HCT116 (cell line): ENCODE data around the gene MYLK3. TPM values are rescaled to one million over a fixed set of nuclear protein-coding genes. Genes with fewer than 3 reads are reported as not detected.

ENCODE experiments used
- ATAC-seq: fragments of 200-7000 bp; cut with Tn5 transposase; 2 replicates; pipeline ENCODE4 v1.9.1; 2020; ENCODE audit warnings: mild to moderate bottlenecking, moderate library complexity
- BruUV-seq: library from RNA; stranded (reverse); fragments of 400-500 nt; replicated peaks from 2 replicates; lab custom pipeline; 2021; lab: Mats Ljungman, UMichigan
- CTCF ChIA-PET: fragments of 300-600 bp; sonication (Branson Sonifier 250); formaldehyde crosslinking; loops from one replicate; lab custom pipeline; 2021; ENCODE audit warnings: antibody characterized with exemption; lab: Charles Lee
- POLR2A ChIA-PET: fragments of 300-600, 350-600 bp; sonication (Branson Sonifier 250); formaldehyde crosslinking; loops from one replicate; lab custom pipeline; 2021; ENCODE audit warnings: antibody characterized with exemption; lab: Charles Lee
- RAD21 ChIA-PET, 2 experiments: fragments of 300-600 bp; sonication (Branson Sonifier 250); formaldehyde crosslinking; loops; one replicate each; lab custom pipeline; 2023; ENCODE audit warnings: low total read pairs in 2 of 2; ENCODE audit not compliant: uncharacterized antibody in 2 of 2, unreplicated experiment in 2 of 2, low non-redundant PET in 1 of 2; lab: Charles Lee
- DNase-seq: peaks from one replicate; pipeline ENCODE4 v3.0.0-alpha.2; 2010; ENCODE audit warnings: low read depth, low spot score
- H2AFZ ChIP-seq: fragments of 200-600 bp; shearing (Covaris generic), sonication (generic); 2 replicates; pipeline ENCODE4 v1.6.1; 2017; ENCODE audit warnings: low read depth, mixed run types, mixed read lengths, antibody characterized with exemption, low read length; ENCODE audit not compliant: poor library complexity, severe bottlenecking
- H3K27ac ChIP-seq: 2 replicates; pipeline ENCODE4 v1.5.1; 2012; ENCODE audit warnings: low read depth, low read length
- H3K27me3 ChIP-seq: fragments of 200-600 bp; sonication (generic); 2 replicates; pipeline ENCODE4 v1.6.1; 2016; ENCODE audit warnings: mixed run types, low read length, mixed read lengths; ENCODE audit not compliant: insufficient read depth
- H3K36me3 ChIP-seq, 2 experiments: fragments of 200-500 bp in 1 of 2; fragments of 200-600 bp in 1 of 2; sonication (Bioruptor generic) in 1 of 2; sonication (generic) in 1 of 2; 2 replicates each; pipeline versions ENCODE4 v1.5.1 to v1.6.1; 2014 to 2016; ENCODE audit warnings: low read length in 2 of 2, inconsistent platforms in 1 of 2, mixed read lengths in 1 of 2, mixed run types in 1 of 2; ENCODE audit not compliant: insufficient read depth in 2 of 2, control insufficient read depth in 1 of 2
- H3K4me1 ChIP-seq, 2 experiments: fragments of 200-600 bp in 1 of 2; sonication (generic) in 1 of 2; 2 replicates each; pipeline versions ENCODE4 v1.5.1 to v1.6.1; 2012 to 2017; ENCODE audit warnings: low read length in 2 of 2, inconsistent platforms in 1 of 2, mild to moderate bottlenecking in 1 of 2, mixed read lengths in 1 of 2, mixed run types in 1 of 2, moderate library complexity in 1 of 2; ENCODE audit not compliant: insufficient read depth in 2 of 2, control insufficient read depth in 1 of 2
- H3K4me2 ChIP-seq: fragments of 200-600 bp; sonication (generic); 2 replicates; pipeline ENCODE4 v1.6.1; 2017; ENCODE audit warnings: mixed run types, low read length, mixed read lengths
- H3K4me3 ChIP-seq, 2 experiments: fragments of 200-600 bp in 1 of 2; sonication (generic) in 1 of 2; replicated peaks in 1 of 2; 2 replicates each; pipeline ENCODE4 v1.5.1; 2011 to 2016; ENCODE audit warnings: low read length in 2 of 2, control low read depth in 1 of 2, low read depth in 1 of 2, mild to moderate bottlenecking in 1 of 2, mixed read lengths in 1 of 2, mixed run types in 1 of 2
- H3K79me2 ChIP-seq: fragments of 200-600 bp; sonication (generic); 2 replicates; pipeline ENCODE4 v1.6.1; 2017; ENCODE audit warnings: mild to moderate bottlenecking, mixed run types, low read length, moderate library complexity, mixed read lengths; ENCODE audit not compliant: insufficient read depth
- H3K9ac ChIP-seq: fragments of 200-600 bp; sonication (generic); 2 replicates; pipeline ENCODE4 v1.6.1; 2016; ENCODE audit warnings: low read length, mixed read lengths
- H3K9me2 ChIP-seq: fragments of 200-600 bp; sonication (generic), shearing (Covaris generic); 2 replicates; pipeline ENCODE4 v1.6.1; 2017; ENCODE audit warnings: mixed run types, mild to moderate bottlenecking, moderate library complexity; ENCODE audit not compliant: insufficient read depth
- H3K9me3 ChIP-seq, 2 experiments: fragments of 200-500 bp in 1 of 2; fragments of 200-600 bp in 1 of 2; sonication (Bioruptor generic) in 1 of 2; sonication (generic) in 1 of 2; 2 replicates each; pipeline ENCODE4 v1.6.1; 2014 to 2017; ENCODE audit warnings: low read length in 2 of 2, mixed read lengths in 2 of 2, inconsistent platforms in 1 of 2, low read depth in 1 of 2, mild to moderate bottlenecking in 1 of 2, mixed run types in 1 of 2, moderate library complexity in 1 of 2; ENCODE audit not compliant: control insufficient read depth in 1 of 2, insufficient read depth in 1 of 2
- H4K20me1 ChIP-seq: fragments of 200-600 bp; sonication (generic), shearing (Covaris generic); 2 replicates; pipeline ENCODE4 v1.6.1; 2017; ENCODE audit warnings: mixed run types, mild to moderate bottlenecking, moderate library complexity; ENCODE audit not compliant: insufficient read depth
- CEBPB ChIP-seq: IDR thresholded peaks from 2 replicates; pipeline ENCODE4 v1.6.1; 2012; ENCODE audit warnings: low read depth
- ELF1 ChIP-seq: IDR thresholded peaks from 2 replicates; pipeline ENCODE4 v1.6.1; 2012; ENCODE audit warnings: low read depth, borderline replicate concordance
- EZH2phosphoT487 ChIP-seq: fragments of 200-600 bp; IDR thresholded peaks from 2 replicates; pipeline ENCODE4 v1.6.1; 2018; ENCODE audit warnings: antibody characterized with exemption, borderline replicate concordance
- MAX ChIP-seq: IDR thresholded peaks from 2 replicates; pipeline ENCODE4 v1.6.1; 2012
- SIN3A ChIP-seq: IDR thresholded peaks from 2 replicates; pipeline ENCODE4 v1.6.1; 2012; ENCODE audit warnings: low read depth
- SP1 ChIP-seq: IDR thresholded peaks from 2 replicates; pipeline ENCODE4 v1.6.1; 2012; ENCODE audit warnings: low read depth
- SRF ChIP-seq: IDR thresholded peaks from 2 replicates; pipeline ENCODE4 v1.6.1; 2012; ENCODE audit warnings: low read depth
- YY1 ChIP-seq: IDR thresholded peaks from 2 replicates; pipeline ENCODE4 v1.6.1; 2011; ENCODE audit warnings: low read length, low read depth, moderate library complexity, mild to moderate bottlenecking; ENCODE audit not compliant: insufficient replicate concordance; ENCODE audit errors: extremely low read depth
- intact Hi-C: fragments of 100-400 bp; cut with micrococcal nuclease; formaldehyde crosslinking; loops from 2 replicates; pipeline ENCODE4 v1.10.0; 2022
- total RNA-seq: library from RNA; stranded (reverse); gene quantifications from one replicate; pipeline ENCODE4 v1.2.1, GENCODE V29; 2021; ENCODE audit not compliant: unreplicated experiment
- TF ChIP-seq, protein P1 (sequence below): IDR thresholded peaks from 2 replicates; pipeline ENCODE4 v1.6.1; 2011; ENCODE audit warnings: mild to moderate bottlenecking, low read length, moderate library complexity; ENCODE audit not compliant: insufficient replicate concordance; ENCODE audit errors: extremely low read depth
- TF ChIP-seq, protein P2 (sequence below): IDR thresholded peaks from 2 replicates; pipeline ENCODE4 v1.6.1; 2012; ENCODE audit warnings: low read depth
- TF ChIP-seq, protein P3 (sequence below), 3 experiments: fragments of 200-600 bp in 1 of 3; sonication (generic) in 1 of 3; IDR thresholded peaks in 2 of 3; conservative IDR thresholded peaks in 1 of 3; 2 replicates each; pipeline ENCODE4 v1.5.1; 2012 to 2017; ENCODE audit warnings: low read depth in 2 of 3, low read length in 2 of 3, antibody characterized with exemption in 1 of 3, borderline replicate concordance in 1 of 3, control low read depth in 1 of 3, mild to moderate bottlenecking in 1 of 3, mixed read lengths in 1 of 3, mixed run types in 1 of 3, moderate library complexity in 1 of 3; ENCODE audit not compliant: insufficient read depth in 1 of 3

Gene MYLK3
- total RNA-seq, 1 experiment from 2014 or later = 0.22 TPM

DNA sequence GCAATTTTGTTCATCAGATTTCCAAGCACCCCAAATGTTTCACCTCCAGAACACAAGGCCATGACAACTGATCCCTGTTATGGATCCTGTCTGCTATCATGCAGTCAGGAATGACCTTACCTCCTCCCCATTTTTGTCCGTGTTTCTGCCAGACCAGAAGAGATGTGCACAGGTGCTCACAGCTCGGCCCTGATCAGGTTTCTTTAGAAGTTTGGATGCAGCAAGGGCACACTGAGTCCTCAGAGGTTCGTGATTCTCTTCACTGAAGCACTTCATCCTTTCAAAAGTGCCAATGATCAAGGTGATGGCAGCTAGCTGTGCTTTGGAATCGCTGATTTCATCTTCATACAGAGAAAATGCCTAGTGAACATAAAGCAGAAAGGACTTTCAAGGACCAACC lies 86.0 kb downstream of the MYLK3 start:
- Histone ChIP-seq H4K20me1 (no peaks in the 10 kb centered on the region), H3K4me3 (no peak overlapping the region), H3K9me2 (no peaks in the 10 kb centered on the region), H3K4me1 (no peaks in the 10 kb centered on the region), H3K79me2 (no peaks in the 10 kb centered on the region), H3K4me2 (no peak overlapping the region), H3K9ac (no peak overlapping the region), H3K27ac (no peak overlapping the region), H2AFZ (no peak overlapping the region), H3K36me3 (peaks cover 32 to 38% of the 10 kb centered on the region in 2 experiments), H3K27me3 (no peaks in the 10 kb centered on the region), H3K9me3 (no peaks in the 10 kb centered on the region)
- DNase-seq (no peak), ATAC-seq (no peak)
- ChIA-PET POLR2A (no interaction called here), RAD21 (no interaction called here), CTCF (no interaction called here)
- no TSS peak for BruUV-seq
- intact Hi-C loops = no loop called here
- TF ChIP-seq, protein P1, sequence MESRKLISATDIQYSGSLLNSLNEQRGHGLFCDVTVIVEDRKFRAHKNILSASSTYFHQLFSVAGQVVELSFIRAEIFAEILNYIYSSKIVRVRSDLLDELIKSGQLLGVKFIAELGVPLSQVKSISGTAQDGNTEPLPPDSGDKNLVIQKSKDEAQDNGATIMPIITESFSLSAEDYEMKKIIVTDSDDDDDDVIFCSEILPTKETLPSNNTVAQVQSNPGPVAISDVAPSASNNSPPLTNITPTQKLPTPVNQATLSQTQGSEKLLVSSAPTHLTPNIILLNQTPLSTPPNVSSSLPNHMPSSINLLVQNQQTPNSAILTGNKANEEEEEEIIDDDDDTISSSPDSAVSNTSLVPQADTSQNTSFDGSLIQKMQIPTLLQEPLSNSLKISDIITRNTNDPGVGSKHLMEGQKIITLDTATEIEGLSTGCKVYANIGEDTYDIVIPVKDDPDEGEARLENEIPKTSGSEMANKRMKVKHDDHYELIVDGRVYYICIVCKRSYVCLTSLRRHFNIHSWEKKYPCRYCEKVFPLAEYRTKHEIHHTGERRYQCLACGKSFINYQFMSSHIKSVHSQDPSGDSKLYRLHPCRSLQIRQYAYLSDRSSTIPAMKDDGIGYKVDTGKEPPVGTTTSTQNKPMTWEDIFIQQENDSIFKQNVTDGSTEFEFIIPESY = no peak
- TF ChIP-seq, protein P2, sequence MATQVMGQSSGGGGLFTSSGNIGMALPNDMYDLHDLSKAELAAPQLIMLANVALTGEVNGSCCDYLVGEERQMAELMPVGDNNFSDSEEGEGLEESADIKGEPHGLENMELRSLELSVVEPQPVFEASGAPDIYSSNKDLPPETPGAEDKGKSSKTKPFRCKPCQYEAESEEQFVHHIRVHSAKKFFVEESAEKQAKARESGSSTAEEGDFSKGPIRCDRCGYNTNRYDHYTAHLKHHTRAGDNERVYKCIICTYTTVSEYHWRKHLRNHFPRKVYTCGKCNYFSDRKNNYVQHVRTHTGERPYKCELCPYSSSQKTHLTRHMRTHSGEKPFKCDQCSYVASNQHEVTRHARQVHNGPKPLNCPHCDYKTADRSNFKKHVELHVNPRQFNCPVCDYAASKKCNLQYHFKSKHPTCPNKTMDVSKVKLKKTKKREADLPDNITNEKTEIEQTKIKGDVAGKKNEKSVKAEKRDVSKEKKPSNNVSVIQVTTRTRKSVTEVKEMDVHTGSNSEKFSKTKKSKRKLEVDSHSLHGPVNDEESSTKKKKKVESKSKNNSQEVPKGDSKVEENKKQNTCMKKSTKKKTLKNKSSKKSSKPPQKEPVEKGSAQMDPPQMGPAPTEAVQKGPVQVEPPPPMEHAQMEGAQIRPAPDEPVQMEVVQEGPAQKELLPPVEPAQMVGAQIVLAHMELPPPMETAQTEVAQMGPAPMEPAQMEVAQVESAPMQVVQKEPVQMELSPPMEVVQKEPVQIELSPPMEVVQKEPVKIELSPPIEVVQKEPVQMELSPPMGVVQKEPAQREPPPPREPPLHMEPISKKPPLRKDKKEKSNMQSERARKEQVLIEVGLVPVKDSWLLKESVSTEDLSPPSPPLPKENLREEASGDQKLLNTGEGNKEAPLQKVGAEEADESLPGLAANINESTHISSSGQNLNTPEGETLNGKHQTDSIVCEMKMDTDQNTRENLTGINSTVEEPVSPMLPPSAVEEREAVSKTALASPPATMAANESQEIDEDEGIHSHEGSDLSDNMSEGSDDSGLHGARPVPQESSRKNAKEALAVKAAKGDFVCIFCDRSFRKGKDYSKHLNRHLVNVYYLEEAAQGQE = no peak
- TF ChIP-seq MAX (no peak), SP1 (no peak), CEBPB (no peak), YY1 (no peak), SRF (no peak), SIN3A (no peak), EZH2phosphoT487 (no peak), ELF1 (no peak)
- TF ChIP-seq, protein P3, sequence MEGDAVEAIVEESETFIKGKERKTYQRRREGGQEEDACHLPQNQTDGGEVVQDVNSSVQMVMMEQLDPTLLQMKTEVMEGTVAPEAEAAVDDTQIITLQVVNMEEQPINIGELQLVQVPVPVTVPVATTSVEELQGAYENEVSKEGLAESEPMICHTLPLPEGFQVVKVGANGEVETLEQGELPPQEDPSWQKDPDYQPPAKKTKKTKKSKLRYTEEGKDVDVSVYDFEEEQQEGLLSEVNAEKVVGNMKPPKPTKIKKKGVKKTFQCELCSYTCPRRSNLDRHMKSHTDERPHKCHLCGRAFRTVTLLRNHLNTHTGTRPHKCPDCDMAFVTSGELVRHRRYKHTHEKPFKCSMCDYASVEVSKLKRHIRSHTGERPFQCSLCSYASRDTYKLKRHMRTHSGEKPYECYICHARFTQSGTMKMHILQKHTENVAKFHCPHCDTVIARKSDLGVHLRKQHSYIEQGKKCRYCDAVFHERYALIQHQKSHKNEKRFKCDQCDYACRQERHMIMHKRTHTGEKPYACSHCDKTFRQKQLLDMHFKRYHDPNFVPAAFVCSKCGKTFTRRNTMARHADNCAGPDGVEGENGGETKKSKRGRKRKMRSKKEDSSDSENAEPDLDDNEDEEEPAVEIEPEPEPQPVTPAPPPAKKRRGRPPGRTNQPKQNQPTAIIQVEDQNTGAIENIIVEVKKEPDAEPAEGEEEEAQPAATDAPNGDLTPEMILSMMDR (IDR thresholded peaks at IDR 0.05 in 2 of 3, conservative IDR thresholded peaks at IDR 0.05 in 1 of 3; ENCODE audit: borderline replicate concordance in 1 of 3, insufficient read depth in 1 of 3, low read depth in 2 of 3, low read length in 2 of 3) = no peak
